CD4-positive, alpha-beta T cell treated with Interleukin-2 at 100 ng/mL for 4 hours (primary cell): Measurements from ENCODE around the gene PITPNC1.
A peak's percentile ranks its signal among the peaks of the same experiment; 100 is the strongest.

Experiments
- DNase-seq: peaks from one replicate; pipeline ENCODE4 v3.0.0-alpha.2; 2020; ENCODE audit warnings: low spot score

Gene PITPNC1

GRCh38 chr17:67434061-67434525 is 57.0 kb downstream of the PITPNC1 start:
- DNase-seq = peak; percentile 79

- peak; percentile 83 for DNase-seq
Observed at GRCh38 chr17:67435122-67435521, 58.0 kb downstream of the PITPNC1 start.

- DNase-seq = no peak
Observed at GRCh38 chr17:67435786-67436185, 58.7 kb downstream of the PITPNC1 start.

- DNase-seq = no peak
Observed at GRCh38 chr17:67436233-67436632, 59.2 kb downstream of the PITPNC1 start.

GRCh38 chr17:67438667-67439066 is 61.6 kb downstream of the PITPNC1 start:
- no peak for DNase-seq

GRCh38 chr17:67439269-67439668 is 62.2 kb downstream of the PITPNC1 start:
- DNase-seq = no peak

- no peak for DNase-seq
Observed at GRCh38 chr17:67440277-67441051, 63.4 kb downstream of the PITPNC1 start.

- peak; percentile 95 for DNase-seq
Observed at GRCh38 chr17:67441052-67441895, 64.2 kb downstream of the PITPNC1 start.

- DNase-seq = no peak
Observed at GRCh38 chr17:67441896-67442219, 64.8 kb downstream of the PITPNC1 start.

- DNase-seq = no peak
Observed at GRCh38 chr17:67442787-67443624, 65.9 kb downstream of the PITPNC1 start.

GRCh38 chr17:67443931-67444595 is 67.0 kb downstream of the PITPNC1 start:
- no peak for DNase-seq

GRCh38 chr17:67448449-67448848 is 71.4 kb downstream of the PITPNC1 start:
- no peak for DNase-seq

- DNase-seq = no peak
Observed at GRCh38 chr17:67449065-67449464, 72.0 kb downstream of the PITPNC1 start.

GRCh38 chr17:67449845-67450755 is 73.0 kb downstream of the PITPNC1 start:
- DNase-seq = peak; percentile 48

GRCh38 chr17:67452681-67453554 is 75.8 kb downstream of the PITPNC1 start:
- DNase-seq = peak; percentile 82

GRCh38 chr17:67456103-67456502 is 79.0 kb downstream of the PITPNC1 start:
- DNase-seq = no peak

GRCh38 chr17:67456889-67457288 is 79.8 kb downstream of the PITPNC1 start:
- DNase-seq = no peak

- no peak for DNase-seq
Observed at GRCh38 chr17:67458203-67458602, 81.1 kb downstream of the PITPNC1 start.

GRCh38 chr17:67459985-67460384 is 82.9 kb downstream of the PITPNC1 start:
- no peak for DNase-seq
